WTC11 (cell line): ENCODE results near the gene BABAM2. TPM values are rescaled to one million over a fixed set of nuclear protein-coding genes. Genes with fewer than 3 reads are reported as not detected.
A peak's percentile ranks its signal among the peaks of the same experiment; 100 is the strongest.

Source experiments
- ATAC-seq: fragments of 200-7000 bp; cut with Tn5 transposase; 2 replicates; pipeline ENCODE4 v1.10.0; 2021; ENCODE audit warnings: mild to moderate bottlenecking, moderate library complexity
- CTCF ChIA-PET: fragments of 300-600 bp; sonication (Branson Sonifier 250); formaldehyde crosslinking; loops from one replicate; lab custom pipeline; 2021; ENCODE audit warnings: antibody characterized with exemption; lab: Charles Lee
- POLR2A ChIA-PET: fragments of 350-600 bp; sonication (Branson Sonifier 250); formaldehyde crosslinking; loops from one replicate; lab custom pipeline; 2021; ENCODE audit warnings: antibody characterized with exemption; lab: Charles Lee
- DNase-seq: peaks from one replicate; pipeline ENCODE4 v3.0.0; 2021; ENCODE audit warnings: low spot score
- H3K27ac Mint-ChIP-seq: 2 replicates; pipeline ENCODE4 v1.8.0; 2021; ENCODE audit warnings: mixed read lengths
- H3K27me3 Mint-ChIP-seq: 2 replicates; pipeline ENCODE4 v1.8.0; 2021; ENCODE audit warnings: low read depth, mild to moderate bottlenecking, moderate library complexity, mixed read lengths
- H3K36me3 Mint-ChIP-seq: 2 replicates; pipeline ENCODE4 v1.8.0; 2021; ENCODE audit warnings: mixed read lengths
- H3K4me1 Mint-ChIP-seq: 2 replicates; pipeline ENCODE4 v1.8.0; 2022; ENCODE audit warnings: mixed read lengths
- H3K4me3 Mint-ChIP-seq: 2 replicates; pipeline ENCODE4 v1.8.0; 2021; ENCODE audit warnings: mild to moderate bottlenecking, moderate library complexity, mixed read lengths
- H3K9me3 Mint-ChIP-seq: 2 replicates; pipeline ENCODE4 v1.8.0; 2021; ENCODE audit warnings: mixed read lengths
- FOXJ3 ChIP-seq: sonication (generic); formaldehyde crosslinking; IDR thresholded peaks from 2 replicates; pipeline ENCODE4 v1.9.0; 2021; ENCODE audit warnings: missing genetic modification reagents, mild to moderate bottlenecking, borderline replicate concordance
- OVOL2 ChIP-seq: fragments of 250-450 bp; sonication (Bioruptor Pico); IDR thresholded peaks from 2 replicates; pipeline ENCODE4 v1.9.0; 2021; ENCODE audit warnings: mild to moderate bottlenecking, borderline replicate concordance
- ZNF396 ChIP-seq: fragments of 250-450 bp; sonication (Bioruptor Pico); IDR thresholded peaks from 2 replicates; pipeline ENCODE4 v1.8.0; 2021; ENCODE audit warnings: mild to moderate bottlenecking, moderate library complexity, borderline replicate concordance
- total RNA-seq: library from RNA; stranded (reverse); gene quantifications from 3 replicates; pipeline ENCODE4 v1.2.3, GENCODE V29; 2021
- TF ChIP-seq, protein P1 (sequence below): sonication (generic); formaldehyde crosslinking; IDR thresholded peaks from 2 replicates; pipeline ENCODE4 v1.8.1; 2022; ENCODE audit warnings: low read depth, missing genetic modification reagents, borderline replicate concordance
- TF ChIP-seq, protein P2 (sequence below): sonication (generic); formaldehyde crosslinking; IDR thresholded peaks from 2 replicates; pipeline ENCODE4 v1.8.1; 2023; ENCODE audit warnings: mild to moderate bottlenecking, missing genetic modification reagents
- TF ChIP-seq, protein P3 (sequence below): sonication (generic); formaldehyde crosslinking; IDR thresholded peaks from 2 replicates; pipeline ENCODE4 v1.8.0; 2023; ENCODE audit warnings: missing genetic modification reagents, mild to moderate bottlenecking, borderline replicate concordance
- TF ChIP-seq, protein P4 (sequence below): fragments of 250-450 bp; sonication (Bioruptor Pico); IDR thresholded peaks from 2 replicates; pipeline ENCODE4 v1.9.0; 2021; ENCODE audit warnings: mild to moderate bottlenecking, borderline replicate concordance
- TF ChIP-seq, protein P5 (sequence below): sonication (generic); formaldehyde crosslinking; IDR thresholded peaks from 2 replicates; pipeline ENCODE4 v1.8.0; 2023; ENCODE audit warnings: missing genetic modification reagents
- TF ChIP-seq, protein P6 (sequence below): sonication (generic); formaldehyde crosslinking; IDR thresholded peaks from 2 replicates; pipeline ENCODE4 v1.8.0; 2022; ENCODE audit warnings: mild to moderate bottlenecking, missing genetic modification reagents

BABAM2 gene
- total RNA-seq, 1 experiment from 2014 or later = 16.5 TPM

DNA sequence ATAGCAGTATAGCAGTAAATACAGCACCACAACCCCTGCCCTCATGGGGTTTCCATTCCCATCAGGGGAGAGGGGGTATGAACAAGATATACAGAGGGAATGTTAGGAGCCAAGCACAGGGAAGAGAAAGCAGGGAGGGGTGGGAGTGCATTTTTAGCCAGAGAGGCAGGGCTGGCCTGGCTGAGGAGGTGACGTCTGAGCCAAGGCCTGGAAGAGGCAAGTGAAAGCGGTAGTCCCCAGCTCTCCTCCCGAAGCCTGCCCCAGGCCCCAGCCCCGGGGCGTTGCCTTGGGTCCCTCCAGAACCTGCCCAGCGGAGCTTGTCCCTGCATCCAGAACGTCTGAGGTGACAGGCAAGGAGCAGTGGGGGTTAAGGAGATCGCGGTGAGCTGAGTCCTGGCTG is 457.1 kb downstream of the BABAM2 start:
- H3K4me3 Mint-ChIP-seq = no peak overlapping the region
- CTCF ChIA-PET = no interaction called here
- no peaks in the 10 kb centered on the region for H3K27me3 Mint-ChIP-seq

DNA sequence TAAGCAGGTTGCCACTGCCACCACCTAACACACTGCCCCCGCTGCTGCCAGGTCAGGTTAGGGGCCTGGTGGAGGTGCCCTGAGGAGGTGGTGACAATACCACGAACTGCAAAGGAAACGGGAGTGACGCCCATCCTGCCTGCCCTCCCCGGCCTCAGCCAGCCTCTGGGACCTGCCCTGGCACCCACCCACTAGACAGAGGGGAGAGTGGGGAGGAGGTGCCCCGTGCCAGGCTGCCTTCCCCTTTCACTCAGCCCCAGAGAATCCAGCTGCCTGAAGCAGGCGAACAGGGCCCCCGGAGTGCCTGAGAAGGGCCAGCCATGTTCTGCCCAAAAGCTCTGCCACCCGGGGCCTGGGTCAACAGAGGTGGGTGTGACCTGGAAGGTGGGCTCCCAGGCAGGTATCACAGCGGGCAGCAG is 457.6 kb downstream of the BABAM2 start:
- H3K9me3 Mint-ChIP-seq = no peaks in the 10 kb centered on the region
- H3K27ac Mint-ChIP-seq = no peak overlapping the region
- H3K4me1 Mint-ChIP-seq = peaks cover 13% of the 10 kb centered on the region
- ChIA-PET CTCF (no interaction called here), POLR2A (no interaction called here)
- DNase-seq (no peak), ATAC-seq (no peak)
- no peak overlapping the region for H3K4me3 Mint-ChIP-seq
- H3K27me3 Mint-ChIP-seq = no peaks in the 10 kb centered on the region
- no peaks in the 10 kb centered on the region for H3K36me3 Mint-ChIP-seq
- TF ChIP-seq ZNF396 (CRISPR knock-in tag) (no peak), OVOL2 (CRISPR knock-in tag) (no peak), FOXJ3 (CRISPR knock-in tag) (no peak)
- TF ChIP-seq, protein P1, sequence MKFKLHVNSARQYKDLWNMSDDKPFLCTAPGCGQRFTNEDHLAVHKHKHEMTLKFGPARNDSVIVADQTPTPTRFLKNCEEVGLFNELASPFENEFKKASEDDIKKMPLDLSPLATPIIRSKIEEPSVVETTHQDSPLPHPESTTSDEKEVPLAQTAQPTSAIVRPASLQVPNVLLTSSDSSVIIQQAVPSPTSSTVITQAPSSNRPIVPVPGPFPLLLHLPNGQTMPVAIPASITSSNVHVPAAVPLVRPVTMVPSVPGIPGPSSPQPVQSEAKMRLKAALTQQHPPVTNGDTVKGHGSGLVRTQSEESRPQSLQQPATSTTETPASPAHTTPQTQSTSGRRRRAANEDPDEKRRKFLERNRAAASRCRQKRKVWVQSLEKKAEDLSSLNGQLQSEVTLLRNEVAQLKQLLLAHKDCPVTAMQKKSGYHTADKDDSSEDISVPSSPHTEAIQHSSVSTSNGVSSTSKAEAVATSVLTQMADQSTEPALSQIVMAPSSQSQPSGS = no peak
- TF ChIP-seq, protein P2, sequence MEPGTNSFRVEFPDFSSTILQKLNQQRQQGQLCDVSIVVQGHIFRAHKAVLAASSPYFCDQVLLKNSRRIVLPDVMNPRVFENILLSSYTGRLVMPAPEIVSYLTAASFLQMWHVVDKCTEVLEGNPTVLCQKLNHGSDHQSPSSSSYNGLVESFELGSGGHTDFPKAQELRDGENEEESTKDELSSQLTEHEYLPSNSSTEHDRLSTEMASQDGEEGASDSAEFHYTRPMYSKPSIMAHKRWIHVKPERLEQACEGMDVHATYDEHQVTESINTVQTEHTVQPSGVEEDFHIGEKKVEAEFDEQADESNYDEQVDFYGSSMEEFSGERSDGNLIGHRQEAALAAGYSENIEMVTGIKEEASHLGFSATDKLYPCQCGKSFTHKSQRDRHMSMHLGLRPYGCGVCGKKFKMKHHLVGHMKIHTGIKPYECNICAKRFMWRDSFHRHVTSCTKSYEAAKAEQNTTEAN (CRISPR knock-in tag) = no peak
- TF ChIP-seq, protein P3, sequence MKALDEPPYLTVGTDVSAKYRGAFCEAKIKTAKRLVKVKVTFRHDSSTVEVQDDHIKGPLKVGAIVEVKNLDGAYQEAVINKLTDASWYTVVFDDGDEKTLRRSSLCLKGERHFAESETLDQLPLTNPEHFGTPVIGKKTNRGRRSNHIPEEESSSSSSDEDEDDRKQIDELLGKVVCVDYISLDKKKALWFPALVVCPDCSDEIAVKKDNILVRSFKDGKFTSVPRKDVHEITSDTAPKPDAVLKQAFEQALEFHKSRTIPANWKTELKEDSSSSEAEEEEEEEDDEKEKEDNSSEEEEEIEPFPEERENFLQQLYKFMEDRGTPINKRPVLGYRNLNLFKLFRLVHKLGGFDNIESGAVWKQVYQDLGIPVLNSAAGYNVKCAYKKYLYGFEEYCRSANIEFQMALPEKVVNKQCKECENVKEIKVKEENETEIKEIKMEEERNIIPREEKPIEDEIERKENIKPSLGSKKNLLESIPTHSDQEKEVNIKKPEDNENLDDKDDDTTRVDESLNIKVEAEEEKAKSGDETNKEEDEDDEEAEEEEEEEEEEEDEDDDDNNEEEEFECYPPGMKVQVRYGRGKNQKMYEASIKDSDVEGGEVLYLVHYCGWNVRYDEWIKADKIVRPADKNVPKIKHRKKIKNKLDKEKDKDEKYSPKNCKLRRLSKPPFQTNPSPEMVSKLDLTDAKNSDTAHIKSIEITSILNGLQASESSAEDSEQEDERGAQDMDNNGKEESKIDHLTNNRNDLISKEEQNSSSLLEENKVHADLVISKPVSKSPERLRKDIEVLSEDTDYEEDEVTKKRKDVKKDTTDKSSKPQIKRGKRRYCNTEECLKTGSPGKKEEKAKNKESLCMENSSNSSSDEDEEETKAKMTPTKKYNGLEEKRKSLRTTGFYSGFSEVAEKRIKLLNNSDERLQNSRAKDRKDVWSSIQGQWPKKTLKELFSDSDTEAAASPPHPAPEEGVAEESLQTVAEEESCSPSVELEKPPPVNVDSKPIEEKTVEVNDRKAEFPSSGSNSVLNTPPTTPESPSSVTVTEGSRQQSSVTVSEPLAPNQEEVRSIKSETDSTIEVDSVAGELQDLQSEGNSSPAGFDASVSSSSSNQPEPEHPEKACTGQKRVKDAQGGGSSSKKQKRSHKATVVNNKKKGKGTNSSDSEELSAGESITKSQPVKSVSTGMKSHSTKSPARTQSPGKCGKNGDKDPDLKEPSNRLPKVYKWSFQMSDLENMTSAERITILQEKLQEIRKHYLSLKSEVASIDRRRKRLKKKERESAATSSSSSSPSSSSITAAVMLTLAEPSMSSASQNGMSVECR = no peak

More for the DNA sequence above, 457.1 kb downstream of the BABAM2 start:
- ATAC-seq = no peak
- Mint-ChIP-seq H3K36me3 (no peaks in the 10 kb centered on the region), H3K4me1 (peaks cover 17% of the 10 kb centered on the region), H3K27ac (0 out of 2 replicates have a peak overlapping the region, but pooled peaks have one; percentile 27), H3K9me3 (no peaks in the 10 kb centered on the region)
- TF ChIP-seq, protein P4, sequence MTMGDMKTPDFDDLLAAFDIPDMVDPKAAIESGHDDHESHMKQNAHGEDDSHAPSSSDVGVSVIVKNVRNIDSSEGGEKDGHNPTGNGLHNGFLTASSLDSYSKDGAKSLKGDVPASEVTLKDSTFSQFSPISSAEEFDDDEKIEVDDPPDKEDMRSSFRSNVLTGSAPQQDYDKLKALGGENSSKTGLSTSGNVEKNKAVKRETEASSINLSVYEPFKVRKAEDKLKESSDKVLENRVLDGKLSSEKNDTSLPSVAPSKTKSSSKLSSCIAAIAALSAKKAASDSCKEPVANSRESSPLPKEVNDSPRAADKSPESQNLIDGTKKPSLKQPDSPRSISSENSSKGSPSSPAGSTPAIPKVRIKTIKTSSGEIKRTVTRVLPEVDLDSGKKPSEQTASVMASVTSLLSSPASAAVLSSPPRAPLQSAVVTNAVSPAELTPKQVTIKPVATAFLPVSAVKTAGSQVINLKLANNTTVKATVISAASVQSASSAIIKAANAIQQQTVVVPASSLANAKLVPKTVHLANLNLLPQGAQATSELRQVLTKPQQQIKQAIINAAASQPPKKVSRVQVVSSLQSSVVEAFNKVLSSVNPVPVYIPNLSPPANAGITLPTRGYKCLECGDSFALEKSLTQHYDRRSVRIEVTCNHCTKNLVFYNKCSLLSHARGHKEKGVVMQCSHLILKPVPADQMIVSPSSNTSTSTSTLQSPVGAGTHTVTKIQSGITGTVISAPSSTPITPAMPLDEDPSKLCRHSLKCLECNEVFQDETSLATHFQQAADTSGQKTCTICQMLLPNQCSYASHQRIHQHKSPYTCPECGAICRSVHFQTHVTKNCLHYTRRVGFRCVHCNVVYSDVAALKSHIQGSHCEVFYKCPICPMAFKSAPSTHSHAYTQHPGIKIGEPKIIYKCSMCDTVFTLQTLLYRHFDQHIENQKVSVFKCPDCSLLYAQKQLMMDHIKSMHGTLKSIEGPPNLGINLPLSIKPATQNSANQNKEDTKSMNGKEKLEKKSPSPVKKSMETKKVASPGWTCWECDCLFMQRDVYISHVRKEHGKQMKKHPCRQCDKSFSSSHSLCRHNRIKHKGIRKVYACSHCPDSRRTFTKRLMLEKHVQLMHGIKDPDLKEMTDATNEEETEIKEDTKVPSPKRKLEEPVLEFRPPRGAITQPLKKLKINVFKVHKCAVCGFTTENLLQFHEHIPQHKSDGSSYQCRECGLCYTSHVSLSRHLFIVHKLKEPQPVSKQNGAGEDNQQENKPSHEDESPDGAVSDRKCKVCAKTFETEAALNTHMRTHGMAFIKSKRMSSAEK = no peak
- TF ChIP-seq, protein P5, sequence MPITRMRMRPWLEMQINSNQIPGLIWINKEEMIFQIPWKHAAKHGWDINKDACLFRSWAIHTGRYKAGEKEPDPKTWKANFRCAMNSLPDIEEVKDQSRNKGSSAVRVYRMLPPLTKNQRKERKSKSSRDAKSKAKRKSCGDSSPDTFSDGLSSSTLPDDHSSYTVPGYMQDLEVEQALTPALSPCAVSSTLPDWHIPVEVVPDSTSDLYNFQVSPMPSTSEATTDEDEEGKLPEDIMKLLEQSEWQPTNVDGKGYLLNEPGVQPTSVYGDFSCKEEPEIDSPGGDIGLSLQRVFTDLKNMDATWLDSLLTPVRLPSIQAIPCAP (CRISPR knock-in tag) = no peak
- TF ChIP-seq FOXJ3 (CRISPR knock-in tag) = no peak
- TF ChIP-seq, protein P6, sequence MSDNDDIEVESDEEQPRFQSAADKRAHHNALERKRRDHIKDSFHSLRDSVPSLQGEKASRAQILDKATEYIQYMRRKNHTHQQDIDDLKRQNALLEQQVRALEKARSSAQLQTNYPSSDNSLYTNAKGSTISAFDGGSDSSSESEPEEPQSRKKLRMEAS = no peak
- DNase-seq = no peak
- POLR2A ChIA-PET = no interaction called here
